ENCODE measurements around the gene S1PR4. TPM values are rescaled to one million over a fixed set of nuclear protein-coding genes. Genes with fewer than 3 reads are reported as not detected.
"Not testable (repeated sequence)": the region's sequence is repeated elsewhere in the genome, so short reads cannot be mapped to it uniquely, and the experiment has no call there.

Gene S1PR4
- total and polyA plus RNA-seq, 9 donors = 0.31 to 1.0 (median 0.57) TPM

DNA sequence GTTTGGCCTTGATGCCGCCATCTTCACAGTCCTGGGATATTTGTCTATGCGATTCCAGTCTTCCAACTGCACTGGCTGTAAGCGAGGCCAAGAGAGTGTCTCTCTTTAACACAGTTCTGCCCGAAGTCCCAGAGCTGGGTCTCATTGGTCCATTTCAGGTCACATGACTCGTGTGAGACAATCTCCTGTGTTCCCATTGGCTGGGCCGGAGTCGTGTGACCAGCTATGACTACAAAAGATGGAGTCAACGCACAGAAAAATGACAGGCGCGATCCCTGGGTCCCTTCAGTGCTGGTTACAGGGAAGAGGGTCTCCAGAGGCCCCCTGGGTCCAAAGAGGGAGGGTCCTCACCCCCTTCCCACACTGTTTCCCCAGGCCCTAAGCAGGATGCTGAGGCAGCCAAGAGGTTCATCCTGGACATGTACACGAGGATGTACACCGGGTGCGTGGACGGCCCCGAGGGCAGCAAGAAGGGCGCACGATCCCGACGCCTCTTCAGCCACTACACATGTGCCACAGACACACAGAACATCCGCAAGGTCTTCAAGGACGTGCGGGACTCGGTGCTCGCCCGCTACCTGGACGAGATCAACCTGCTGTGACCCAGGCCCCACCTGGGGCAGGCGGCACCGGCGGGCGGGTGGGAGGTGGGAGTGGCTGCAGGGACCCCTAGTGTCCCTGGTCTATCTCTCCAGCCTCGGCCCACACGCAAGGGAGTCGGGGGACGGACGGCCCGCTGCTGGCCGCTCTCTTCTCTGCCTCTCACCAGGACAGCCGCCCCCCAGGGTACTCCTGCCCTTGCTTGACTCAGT is 15.9 kb upstream of the S1PR4 start:
- Histone ChIP-seq H3K27ac (ENCODE audit: low read length) (no peak overlapping the region), H3K27me3 (ENCODE audit: control insufficient read depth, insufficient read depth, low read length) (no peaks in the 10 kb centered on the region), H3K9me3 (replicated peaks; ENCODE audit: control insufficient read depth, low read depth, low read length) (no peaks in the 10 kb centered on the region), H3K4me3 (ENCODE audit: low read length) (no peak overlapping the region), H3K36me3 (ENCODE audit: control insufficient read depth, insufficient read depth, low read length) (no peaks in the 10 kb centered on the region), H3K4me1 (ENCODE audit: control insufficient read depth, insufficient read depth, low read length) (no peaks in the 10 kb centered on the region)
- 80% methylated on average over 23 of the region's 38 CpGs for WGBS (ENCODE audit: insufficient coverage)
- DNase-seq = no peak

GRCh38 chr19:3163230-3163886 is 15.2 kb upstream of the S1PR4 start:
- no peak overlapping the region for H3K4me3 ChIP-seq (ENCODE audit: low read length)
- no peaks in the 10 kb centered on the region for H3K27me3 ChIP-seq (ENCODE audit: control insufficient read depth, insufficient read depth, low read length)
- no peak overlapping the region for H3K27ac ChIP-seq (ENCODE audit: low read length)
- no peaks in the 10 kb centered on the region for H3K9me3 ChIP-seq (replicated peaks; ENCODE audit: control insufficient read depth, low read depth, low read length)
- no peaks in the 10 kb centered on the region for H3K4me1 ChIP-seq (ENCODE audit: control insufficient read depth, insufficient read depth, low read length)
- WGBS (ENCODE audit: insufficient coverage) = 8% methylated on average over 14 of the region's 27 CpGs
- H3K36me3 ChIP-seq (ENCODE audit: control insufficient read depth, insufficient read depth, low read length) = no peaks in the 10 kb centered on the region
- peak; percentile 66 for DNase-seq

DNA sequence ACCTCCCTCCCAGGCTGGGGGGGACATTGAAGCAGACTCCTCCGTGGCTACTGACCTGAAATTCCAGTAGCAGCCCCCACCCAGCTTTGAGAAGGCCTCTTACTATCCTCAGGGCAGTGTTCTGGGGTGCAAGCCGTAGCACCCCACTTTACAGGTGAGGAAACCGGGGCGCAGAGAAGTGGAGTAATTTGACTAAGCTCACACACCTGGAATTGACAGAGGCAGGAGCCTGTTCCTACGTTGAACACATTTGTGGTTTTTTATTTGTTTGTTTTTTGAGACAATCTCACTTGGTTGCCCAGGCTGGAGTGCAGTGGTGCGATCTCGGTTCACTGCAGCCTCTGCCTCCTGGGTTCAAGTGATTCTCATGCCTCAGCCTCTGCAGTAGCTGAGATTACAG is 14.6 kb upstream of the S1PR4 start:
- Histone ChIP-seq H3K27me3 (ENCODE audit: control insufficient read depth, insufficient read depth, low read length) (no peaks in the 10 kb centered on the region), H3K4me3 (ENCODE audit: low read length) (no peak overlapping the region), H3K36me3 (ENCODE audit: control insufficient read depth, insufficient read depth, low read length) (no peaks in the 10 kb centered on the region), H3K27ac (ENCODE audit: low read length) (no peak overlapping the region), H3K4me1 (ENCODE audit: control insufficient read depth, insufficient read depth, low read length) (no peaks in the 10 kb centered on the region), H3K9me3 (replicated peaks; ENCODE audit: control insufficient read depth, low read depth, low read length) (no peaks in the 10 kb centered on the region)
- WGBS (ENCODE audit: insufficient coverage) = 70% methylated on average over 6 of the region's 7 CpGs
- DNase-seq = no peak

DNA sequence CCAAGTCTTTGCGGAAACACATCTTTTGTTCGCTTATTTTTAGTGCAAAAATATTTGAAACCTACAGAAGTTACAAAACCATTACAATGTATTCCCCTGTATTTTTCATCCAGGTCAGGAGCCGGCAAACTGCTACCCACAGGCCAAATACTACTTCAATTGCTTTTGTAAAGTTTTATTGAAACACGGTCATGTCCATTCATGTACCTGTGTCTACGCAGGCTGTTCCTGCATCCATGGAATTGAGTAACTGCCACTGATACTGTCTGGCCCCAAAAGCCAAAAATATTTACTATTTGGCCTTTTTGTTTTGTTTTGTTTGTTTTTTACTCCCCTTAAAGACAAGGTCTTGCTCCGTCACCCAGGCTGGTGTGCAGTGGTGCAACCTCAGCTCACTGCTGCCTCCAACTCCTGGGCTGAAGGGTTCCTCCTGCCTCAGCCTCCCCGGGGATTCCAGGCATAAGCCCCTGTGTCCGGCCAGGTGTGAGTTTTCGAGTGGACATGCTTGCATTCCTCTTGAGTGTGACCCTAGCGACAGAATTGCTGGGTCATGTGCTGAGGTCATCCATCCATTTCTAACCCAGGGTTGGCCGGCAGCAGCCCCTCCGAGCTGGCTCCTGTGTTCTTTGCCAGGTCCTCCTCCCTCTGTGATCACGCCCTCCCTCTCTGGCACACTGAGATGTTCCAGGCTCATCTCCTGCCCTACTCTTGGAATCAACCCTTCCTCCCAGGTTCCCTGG is 10.9 kb upstream of the S1PR4 start:
- no peak for DNase-seq
- Histone ChIP-seq H3K27me3 (ENCODE audit: control insufficient read depth, insufficient read depth, low read length) (no peaks in the 10 kb centered on the region), H3K27ac (ENCODE audit: low read length) (no peak overlapping the region), H3K4me3 (ENCODE audit: low read length) (no peak overlapping the region), H3K9me3 (replicated peaks; ENCODE audit: control insufficient read depth, low read depth, low read length) (no peaks in the 10 kb centered on the region), H3K4me1 (ENCODE audit: control insufficient read depth, insufficient read depth, low read length) (no peaks in the 10 kb centered on the region), H3K36me3 (ENCODE audit: control insufficient read depth, insufficient read depth, low read length) (no peaks in the 10 kb centered on the region)
- 48% methylated on average over 9 of the region's 13 CpGs for WGBS (ENCODE audit: insufficient coverage)

GRCh38 chr19:3171894-3172672 is 6.5 kb upstream of the S1PR4 start:
- no peak overlapping the region for H3K4me3 ChIP-seq (ENCODE audit: low read length)
- H3K27me3 ChIP-seq (ENCODE audit: control insufficient read depth, insufficient read depth, low read length) = no peaks in the 10 kb centered on the region
- 88% methylated on average over 11 of the region's 15 CpGs for WGBS (ENCODE audit: insufficient coverage)
- H3K4me1 ChIP-seq (ENCODE audit: control insufficient read depth, insufficient read depth, low read length) = peaks cover 12% of the 10 kb centered on the region
- no peaks in the 10 kb centered on the region for H3K9me3 ChIP-seq (replicated peaks; ENCODE audit: control insufficient read depth, low read depth, low read length)
- DNase-seq = no peak
- H3K36me3 ChIP-seq (ENCODE audit: control insufficient read depth, insufficient read depth, low read length) = no peaks in the 10 kb centered on the region
- no peak overlapping the region for H3K27ac ChIP-seq (ENCODE audit: low read length)

DNA sequence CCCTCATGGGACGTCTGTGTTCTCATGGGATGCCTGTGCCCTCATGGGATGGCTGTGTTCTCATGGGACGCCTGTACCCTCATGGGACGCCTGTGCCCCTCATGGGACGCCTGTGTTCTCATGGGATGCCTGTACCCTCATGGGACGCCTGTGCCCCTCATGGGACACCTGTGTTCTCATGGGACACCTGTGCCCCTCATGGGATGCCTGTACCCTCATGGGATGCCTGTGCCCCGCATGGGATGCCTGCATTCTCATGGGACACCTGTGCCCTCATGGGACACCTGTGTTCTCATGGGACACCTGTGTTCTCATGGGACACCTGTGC is 5.9 kb upstream of the S1PR4 start:
- WGBS (ENCODE audit: insufficient coverage) = 94% methylated on average over 6 of the region's 6 CpGs

GRCh38 chr19:3175781-3176714 is 2.5 kb upstream of the S1PR4 start:
- WGBS (ENCODE audit: insufficient coverage) = 66% methylated on average over 12 of the region's 17 CpGs
- DNase-seq = peak; percentile 50
- Histone ChIP-seq H3K4me3 (ENCODE audit: low read length) (no peak overlapping the region), H3K4me1 (ENCODE audit: control insufficient read depth, insufficient read depth, low read length) (peaks cover 20% of the 10 kb centered on the region), H3K27ac (ENCODE audit: low read length) (peak overlapping the region; percentile 8), H3K27me3 (ENCODE audit: control insufficient read depth, insufficient read depth, low read length) (no peaks in the 10 kb centered on the region), H3K9me3 (replicated peaks; ENCODE audit: control insufficient read depth, low read depth, low read length) (no peaks in the 10 kb centered on the region), H3K36me3 (ENCODE audit: control insufficient read depth, insufficient read depth, low read length) (no peaks in the 10 kb centered on the region)

More for the DNA sequence above, 5.9 kb upstream of the S1PR4 start:
- DNase-seq; H3K27ac ChIP-seq (ENCODE audit: low read length); H3K4me3 ChIP-seq (ENCODE audit: low read length); H3K27me3 ChIP-seq (ENCODE audit: control insufficient read depth, insufficient read depth, low read length); H3K9me3 ChIP-seq (replicated peaks; ENCODE audit: control insufficient read depth, low read depth, low read length); H3K36me3 ChIP-seq (ENCODE audit: control insufficient read depth, insufficient read depth, low read length): not testable (repeated sequence)
- peaks cover 16% of the 10 kb centered on the region for H3K4me1 ChIP-seq (ENCODE audit: control insufficient read depth, insufficient read depth, low read length)

- Histone ChIP-seq H3K4me1 (ENCODE audit: control insufficient read depth, insufficient read depth, low read length) (peaks cover 20% of the 10 kb centered on the region), H3K4me3 (ENCODE audit: low read length) (no peak overlapping the region), H3K36me3 (ENCODE audit: control insufficient read depth, insufficient read depth, low read length) (no peaks in the 10 kb centered on the region), H3K27me3 (ENCODE audit: control insufficient read depth, insufficient read depth, low read length) (no peaks in the 10 kb centered on the region), H3K9me3 (replicated peaks; ENCODE audit: control insufficient read depth, low read depth, low read length) (no peaks in the 10 kb centered on the region), H3K27ac (ENCODE audit: low read length) (peak overlapping the region; percentile 8)
- DNase-seq = no peak
- WGBS (ENCODE audit: insufficient coverage) = 91% methylated on average over 4 of the region's 11 CpGs
Measured at GRCh38 chr19:3176715-3177501, 1.7 kb upstream of the S1PR4 start.
